CD4-positive, alpha-beta memory T cell (primary cell): Measurements from ENCODE around the gene PRRG2. TPM values are rescaled to one million over a fixed set of nuclear protein-coding genes. Genes with fewer than 3 reads are reported as not detected.

Experiments used
- CTCF ChIA-PET: fragments of 350-600 bp; sonication (Branson Sonifier 250); formaldehyde crosslinking; loops from one replicate; lab custom pipeline; 2021; ENCODE audit warnings: inconsistent platforms; ENCODE audit not compliant: partially characterized antibody; lab: Charles Lee
- POLR2A ChIA-PET: fragments of 350-600 bp; sonication (Branson Sonifier 250); formaldehyde crosslinking; loops from one replicate; lab custom pipeline; 2021; ENCODE audit not compliant: partially characterized antibody; lab: Charles Lee
- DNase-seq, 5 donors: peaks; one replicate each; pipeline versions ENCODE4 v3.0.0 to v3.0.0-alpha.2; 2020 to 2022; ENCODE audit warnings: mixed read lengths in 1 of 5
- H3K27ac ChIP-seq: one replicate; pipeline ENCODE4 v1.7.0; 2013; ENCODE audit warnings: low read depth, low read length
- H3K27me3 ChIP-seq: 2 replicates; pipeline ENCODE4 v1.7.0; 2013; ENCODE audit warnings: mild to moderate bottlenecking, low read length, moderate library complexity; ENCODE audit not compliant: insufficient read depth
- H3K36me3 ChIP-seq: 2 replicates; pipeline ENCODE4 v1.7.0; 2013; ENCODE audit warnings: mild to moderate bottlenecking, low read length, moderate library complexity; ENCODE audit not compliant: insufficient read depth
- H3K4me1 ChIP-seq: 2 replicates; pipeline ENCODE4 v1.7.0; 2013; ENCODE audit warnings: mild to moderate bottlenecking, low read length, moderate library complexity; ENCODE audit not compliant: insufficient read depth
- H3K4me3 ChIP-seq, 2 donors: one replicate each; pipeline ENCODE4 v1.7.0; 2013; ENCODE audit warnings: low read length in 2 of 2, mild to moderate bottlenecking in 1 of 2
- H3K9me3 ChIP-seq, 2 donors: one replicate each; pipeline ENCODE4 v1.7.0; 2013; ENCODE audit warnings: low read length in 2 of 2, control low read depth in 1 of 2; ENCODE audit not compliant: control insufficient read depth in 1 of 2
- H3K27ac Mint-ChIP-seq, 7 donors: one replicate each; pipeline ENCODE4 v1.8.0; 2020 to 2021; ENCODE audit warnings: mixed read lengths in 7 of 7, mild to moderate bottlenecking in 6 of 7, inconsistent platforms in 3 of 7, moderate library complexity in 3 of 7
- H3K27me3 Mint-ChIP-seq, 2 donors: one replicate each; pipeline ENCODE4 v1.8.0; 2020 to 2021; ENCODE audit warnings: mixed read lengths in 2 of 2
- H3K36me3 Mint-ChIP-seq, 2 donors: one replicate each; pipeline ENCODE4 v1.8.0; 2020 to 2021; ENCODE audit warnings: mixed read lengths in 2 of 2, inconsistent platforms in 1 of 2, mild to moderate bottlenecking in 1 of 2
- H3K4me1 Mint-ChIP-seq, 4 donors: one replicate each; pipeline ENCODE4 v1.8.0; 2020 to 2021; ENCODE audit warnings: mixed read lengths in 4 of 4, mild to moderate bottlenecking in 1 of 4
- H3K4me3 Mint-ChIP-seq, 8 donors: one replicate each; pipeline ENCODE4 v1.8.0; 2020 to 2021; ENCODE audit warnings: mixed read lengths in 8 of 8, mild to moderate bottlenecking in 7 of 8, moderate library complexity in 6 of 8, inconsistent platforms in 3 of 8
- H3K9me3 Mint-ChIP-seq, 8 donors: one replicate each; pipeline ENCODE4 v1.8.0; 2020 to 2021; ENCODE audit warnings: mixed read lengths in 8 of 8, mild to moderate bottlenecking in 5 of 8, inconsistent platforms in 3 of 8, moderate library complexity in 1 of 8
- intact Hi-C: fragments of 100-400 bp; cut with micrococcal nuclease; formaldehyde crosslinking; loops from one replicate; pipeline ENCODE4 v1.15.1; 2023
- polyA plus RNA-seq, 2 donors: library from polyadenylated mRNA; unstranded; fragments of 300-500 nt; fragmentation: Illumina TruSeq; gene quantifications; one replicate each; pipeline ENCODE4 v1.2.3, GENCODE V29; 2021
- total RNA-seq, 2 experiments: library from RNA; stranded (reverse); gene quantifications; one replicate each; pipeline ENCODE4 v1.2.3, GENCODE V29; 2021

PRRG2 gene
- total and polyA plus RNA-seq, 4 experiments from 2014 or later, result 0.34 to 1.7 (median 1.0) TPM; not detected in 1

DNA sequence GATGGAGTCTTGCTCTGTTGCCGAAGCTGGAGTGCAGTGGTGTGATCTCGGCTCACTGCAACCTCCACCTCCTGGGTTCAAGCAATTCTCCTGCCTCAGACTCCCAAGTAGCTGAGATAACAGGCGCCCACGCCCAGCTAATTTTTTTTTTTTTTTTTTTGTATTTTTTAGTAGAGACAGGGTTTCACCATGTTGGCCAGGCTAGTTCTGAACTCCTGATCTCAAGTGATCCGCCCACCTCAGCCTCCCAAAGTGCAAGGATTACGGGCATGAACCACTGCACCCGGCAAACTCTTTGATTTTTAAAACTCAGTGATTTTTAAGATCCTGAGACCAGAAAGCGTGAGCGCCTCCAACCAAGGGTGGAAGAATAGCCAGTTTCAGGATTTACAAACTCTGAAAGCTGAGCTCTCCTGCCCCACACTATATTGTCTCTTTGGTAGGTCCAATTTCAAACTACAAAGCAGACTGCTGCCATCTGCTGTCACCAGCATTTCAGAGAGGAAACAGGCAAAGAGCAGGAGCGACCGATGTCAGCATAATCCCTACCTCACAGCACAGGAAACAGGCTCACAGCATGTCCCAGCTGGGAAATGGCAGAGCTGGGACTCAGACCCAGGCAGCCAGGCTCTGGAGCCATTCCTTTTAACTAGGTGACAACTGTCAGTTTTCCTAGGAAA, 10.0 kb upstream of the PRRG2 start:
- ChIA-PET CTCF (interaction anchor here (0.7 to 7.0 kb wide), 25 partner anchors 9 to 345 kb away, joined by 3 to 299 read pairs (median 6); partner anchors contain the start of genes FCGRT, FLT3LG, NOSIP and PRMT1), POLR2A (interaction anchor here (0.6 to 17.3 kb wide), 18 partner anchors 9 to 110 kb away, joined by 3 to 629 read pairs (median 9); partner anchors contain the start of genes FLT3LG, NOSIP, PRMT1 and PRRG2)
- peak in 3 of 5 donors; percentile 51 to 55 (median 52) for DNase-seq
- Mint-ChIP-seq H3K36me3 (peaks cover 0 to 30% of the 10 kb centered on the region in 2 donors), H3K27me3 (no peaks in the 10 kb centered on the region), H3K27ac (peak overlapping the region; percentile 48 to 94 (median 90)), H3K9me3 (peaks cover 0 to 2% (median 0%) of the 10 kb centered on the region in 8 donors), H3K4me1 (peaks cover 33 to 56% (median 42%) of the 10 kb centered on the region in 4 donors), H3K4me3 (peak overlapping the region in 3 of 8 donors; percentile 21 to 50 (median 39))
- Histone ChIP-seq H3K9me3 (no peaks in the 10 kb centered on the region), H3K4me1 (peaks cover 56% of the 10 kb centered on the region), H3K27ac (no peak overlapping the region), H3K4me3 (no peak overlapping the region), H3K36me3 (peaks cover 7% of the 10 kb centered on the region), H3K27me3 (no peaks in the 10 kb centered on the region)
- intact Hi-C loops, result loop anchor here (1.0 kb wide), 6 partner anchors 18 to 179 kb away; partner anchors contain the start of gene FLT3LG

DNA sequence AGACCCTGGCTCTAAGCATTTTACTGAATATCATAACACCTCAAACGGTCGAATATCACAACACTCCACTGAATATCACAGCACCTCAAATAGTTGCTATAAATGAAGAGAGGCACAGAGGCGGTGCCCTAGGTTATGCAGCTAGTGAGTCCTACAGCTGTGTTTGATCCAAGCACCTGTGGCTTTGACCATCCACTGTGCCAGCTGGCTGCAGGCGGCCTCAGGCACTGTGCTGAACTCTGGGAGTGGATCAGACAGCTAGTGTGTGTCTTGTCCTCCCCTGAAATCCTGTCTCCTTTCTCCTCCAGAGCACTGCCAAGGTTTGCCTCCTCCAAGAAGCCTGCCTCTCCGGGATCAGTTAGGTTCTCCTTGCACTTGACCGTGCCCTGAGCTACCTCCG, 8.1 kb upstream of the PRRG2 start:
- H3K27ac Mint-ChIP-seq, result peak overlapping the region in 4 of 7 donors; percentile 30 to 84 (median 56)
- Histone ChIP-seq H3K27ac (no peak overlapping the region), H3K4me3 (no peak overlapping the region), H3K4me1 (peaks cover 41% of the 10 kb centered on the region), H3K36me3 (peaks cover 9% of the 10 kb centered on the region), H3K9me3 (no peaks in the 10 kb centered on the region), H3K27me3 (no peaks in the 10 kb centered on the region)
- peaks cover 27 to 54% (median 36%) of the 10 kb centered on the region in 4 donors for H3K4me1 Mint-ChIP-seq
- POLR2A ChIA-PET, result interaction anchor here (1.1 to 17.3 kb wide), 4 partner anchors 19 to 104 kb away, joined by 3 to 629 read pairs (median 28); partner anchors contain the start of genes PRMT1 and SCAF1
- no peak for DNase-seq
- H3K9me3 Mint-ChIP-seq, result peaks cover 0 to 2% (median 0%) of the 10 kb centered on the region in 8 donors
- CTCF ChIA-PET, result interaction anchor here (0.6 to 7.0 kb wide), 7 partner anchors 23 to 347 kb away, joined by 3 to 299 read pairs (median 4); partner anchors contain the start of gene PRMT1
- H3K4me3 Mint-ChIP-seq, result peak overlapping the region in 1 of 8 donors; percentile 17
- no peaks in the 10 kb centered on the region for H3K27me3 Mint-ChIP-seq
- intact Hi-C loops, result no loop called here
- H3K36me3 Mint-ChIP-seq, result peaks cover 0 to 38% of the 10 kb centered on the region in 2 donors

DNA sequence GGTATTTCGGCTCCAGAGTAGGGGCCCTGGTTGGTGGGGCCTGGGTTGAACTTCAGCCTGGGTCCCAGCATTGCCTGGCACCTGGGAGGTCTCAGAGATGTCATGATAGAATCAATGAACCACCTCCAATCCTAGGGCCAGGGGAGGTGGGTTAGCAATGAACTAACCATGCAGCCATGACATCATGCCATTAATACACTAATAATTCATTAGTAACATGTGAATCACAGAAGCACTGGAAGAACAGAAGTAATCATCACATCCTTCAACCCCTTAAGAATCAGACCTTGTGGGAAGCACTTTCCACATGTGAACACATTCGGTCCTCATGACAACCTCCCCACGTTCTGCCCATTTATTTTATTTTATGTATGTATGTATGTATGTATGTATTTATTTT, 7.7 kb upstream of the PRRG2 start:
- peaks cover 0 to 38% of the 10 kb centered on the region in 2 donors for H3K36me3 Mint-ChIP-seq
- H3K4me1 Mint-ChIP-seq, result peaks cover 24 to 54% (median 34%) of the 10 kb centered on the region in 4 donors
- no peak overlapping the region for H3K27ac ChIP-seq
- peaks cover 9% of the 10 kb centered on the region for H3K36me3 ChIP-seq
- DNase-seq, result no peak
- peaks cover 0 to 2% (median 0%) of the 10 kb centered on the region in 8 donors for H3K9me3 Mint-ChIP-seq
- H3K4me1 ChIP-seq, result peaks cover 41% of the 10 kb centered on the region
- peak overlapping the region in 5 of 7 donors; percentile 18 to 84 (median 59) for H3K27ac Mint-ChIP-seq
- CTCF ChIA-PET, result interaction anchor here (0.6 to 7.0 kb wide), 6 partner anchors 23 to 347 kb away, joined by 3 to 299 read pairs (median 4); partner anchors contain the start of gene PRMT1
- POLR2A ChIA-PET, result interaction anchor here (0.6 to 5.2 kb wide), 3 partner anchors 28 to 104 kb away, joined by 4 to 51 read pairs (median 4); partner anchors contain the start of gene PRMT1
- H3K9me3 ChIP-seq, result no peaks in the 10 kb centered on the region
- intact Hi-C loops, result no loop called here
- H3K4me3 Mint-ChIP-seq, result peak overlapping the region in 1 of 8 donors; percentile 17
- H3K27me3 Mint-ChIP-seq, result no peaks in the 10 kb centered on the region
- no peaks in the 10 kb centered on the region for H3K27me3 ChIP-seq
- H3K4me3 ChIP-seq, result no peak overlapping the region

DNA sequence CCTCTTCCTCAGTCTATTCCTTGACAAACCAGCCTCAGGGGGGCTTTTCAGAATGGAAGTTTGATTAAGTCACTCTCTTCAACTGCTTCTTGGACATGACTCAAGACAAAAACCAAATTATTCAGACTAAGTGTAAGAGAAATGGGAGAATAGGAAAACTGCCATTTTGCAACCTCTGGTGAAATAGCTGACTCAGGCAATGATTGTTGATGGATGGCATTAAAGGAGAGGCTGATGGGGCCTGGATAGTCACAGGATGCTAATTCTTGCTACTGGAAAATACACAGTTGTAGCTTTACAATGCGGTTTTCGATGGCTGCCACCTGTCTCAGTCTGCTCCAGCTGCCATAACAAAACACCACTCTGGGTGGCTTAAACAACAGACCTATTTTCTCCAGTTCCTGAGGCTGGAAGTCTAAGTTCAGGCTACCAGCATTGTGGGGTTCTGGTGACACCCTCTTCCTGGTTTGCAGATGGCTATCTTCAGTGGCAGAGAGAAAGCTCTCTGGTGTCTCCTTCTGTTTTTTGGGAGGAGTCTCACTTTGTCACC, 6.8 kb upstream of the PRRG2 start:
- Histone ChIP-seq H3K9me3 (no peaks in the 10 kb centered on the region), H3K4me3 (no peak overlapping the region), H3K36me3 (peaks cover 9% of the 10 kb centered on the region), H3K27ac (no peak overlapping the region), H3K4me1 (peaks cover 42% of the 10 kb centered on the region), H3K27me3 (no peaks in the 10 kb centered on the region)
- CTCF ChIA-PET, result interaction anchor here (0.7 to 7.0 kb wide), 8 partner anchors 24 to 107 kb away, joined by 3 to 299 read pairs (median 4); partner anchors contain the start of gene FCGRT
- Mint-ChIP-seq H3K4me1 (peaks cover 27 to 55% (median 35%) of the 10 kb centered on the region in 4 donors), H3K27ac (peak overlapping the region in 1 of 7 donors; percentile 2), H3K9me3 (peaks cover 0 to 2% (median 0%) of the 10 kb centered on the region in 8 donors), H3K27me3 (no peaks in the 10 kb centered on the region), H3K4me3 (no peak overlapping the region), H3K36me3 (peaks cover 0 to 38% of the 10 kb centered on the region in 2 donors)
- DNase-seq, result no peak
- intact Hi-C loops, result no loop called here
- POLR2A ChIA-PET, result interaction anchor here (0.8 to 1.2 kb wide), 2 partner anchors 19 to 66 kb away, joined by 3 to 4 read pairs; no protein-coding TSS in a partner anchor

DNA sequence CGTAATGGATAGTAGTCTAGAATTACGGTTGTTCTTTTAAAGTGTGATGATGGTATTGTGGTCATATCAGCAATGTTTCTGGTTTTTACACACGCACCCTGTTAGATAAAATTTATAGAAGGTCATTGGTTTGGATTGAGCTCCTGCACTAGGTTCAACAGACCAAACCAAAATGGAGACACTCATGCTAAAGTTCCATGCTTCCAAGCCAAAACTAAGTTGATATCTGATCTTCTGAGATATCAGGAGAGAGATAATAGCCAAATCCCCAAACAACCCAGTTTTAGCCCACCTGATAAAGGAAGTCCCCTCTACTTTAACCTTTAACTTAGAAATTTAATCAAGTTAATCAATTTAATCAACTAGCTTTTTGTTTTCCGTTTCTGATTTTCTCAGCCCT, 1.9 kb upstream of the PRRG2 start:
- CTCF ChIA-PET, result interaction anchor here (1.0 to 2.8 kb wide), 7 partner anchors 9 to 100 kb away, joined by 3 to 25 read pairs (median 8); partner anchors contain the start of gene RRAS
- H3K36me3 Mint-ChIP-seq, result peaks cover 0 to 26% of the 10 kb centered on the region in 2 donors

DNA sequence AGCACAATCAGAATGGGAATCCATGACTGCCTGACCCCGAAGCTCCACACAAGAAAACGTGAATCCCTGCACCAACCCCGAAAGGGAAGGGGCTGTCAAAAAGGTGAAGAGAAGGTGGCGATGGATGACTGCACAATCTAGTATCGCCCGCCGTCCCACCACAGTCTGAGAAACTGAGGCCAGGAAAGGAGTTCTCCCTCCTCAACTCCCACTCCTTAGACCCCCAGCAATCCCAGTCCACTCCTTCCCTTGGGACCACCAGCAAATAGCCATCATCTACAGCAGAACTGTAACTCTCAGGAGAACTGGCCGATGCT, 1.2 kb upstream of the PRRG2 start:
- peak overlapping the region; percentile 54 to 99 for H3K4me3 ChIP-seq
- H3K27me3 Mint-ChIP-seq, result no peaks in the 10 kb centered on the region
- POLR2A ChIA-PET, result interaction anchor here (0.6 to 4.4 kb wide), 23 partner anchors 10 to 621 kb away, joined by 3 to 116 read pairs (median 4); partner anchors contain the start of genes AKT1S1, BCL2L12, FCGRT and FLT3LG
- no peaks in the 10 kb centered on the region for H3K9me3 ChIP-seq
- peak overlapping the region; percentile 80 for H3K27ac ChIP-seq
- H3K4me1 ChIP-seq, result peaks cover 31% of the 10 kb centered on the region
- no peaks in the 10 kb centered on the region for H3K9me3 Mint-ChIP-seq
- no peak for DNase-seq
- H3K27ac Mint-ChIP-seq, result peak overlapping the region; percentile 85 to 96 (median 94)
- peaks cover 9% of the 10 kb centered on the region for H3K36me3 ChIP-seq
- H3K4me1 Mint-ChIP-seq, result peaks cover 21 to 40% (median 28%) of the 10 kb centered on the region in 4 donors
- intact Hi-C loops, result loop anchor here (1.0 kb wide), 3 partner anchors 10 to 97 kb away; partner anchors contain the start of genes PRMT1 and RRAS
- CTCF ChIA-PET, result interaction anchor here (0.5 to 2.8 kb wide), 13 partner anchors 10 to 119 kb away, joined by 3 to 25 read pairs (median 5); partner anchors contain the start of genes PRMT1, RRAS and SCAF1
- H3K27me3 ChIP-seq, result no peaks in the 10 kb centered on the region
- peaks cover 0 to 21% of the 10 kb centered on the region in 2 donors for H3K36me3 Mint-ChIP-seq
- H3K4me3 Mint-ChIP-seq, result peak overlapping the region; percentile 90 to 97 (median 94)

More for the DNA sequence above, 1.9 kb upstream of the PRRG2 start:
- Histone ChIP-seq H3K9me3 (no peaks in the 10 kb centered on the region), H3K36me3 (peaks cover 9% of the 10 kb centered on the region), H3K27ac (peak overlapping the region; percentile 80), H3K4me3 (peak overlapping the region in 1 of 2 donors; percentile 54), H3K27me3 (no peaks in the 10 kb centered on the region), H3K4me1 (peaks cover 31% of the 10 kb centered on the region)
- Mint-ChIP-seq H3K27me3 (no peaks in the 10 kb centered on the region), H3K4me1 (peaks cover 22 to 44% (median 30%) of the 10 kb centered on the region in 4 donors), H3K4me3 (peak overlapping the region; percentile 90 to 97 (median 94)), H3K9me3 (no peaks in the 10 kb centered on the region), H3K27ac (peak overlapping the region in 5 of 7 donors; percentile 21 to 96 (median 47))
- no peak for DNase-seq
- POLR2A ChIA-PET, result interaction anchor here (0.7 to 4.4 kb wide), 13 partner anchors 9 to 98 kb away, joined by 3 to 116 read pairs (median 6); partner anchors contain the start of genes BCL2L12, FCGRT, IRF3 and PRMT1
- intact Hi-C loops, result no loop called here
